GM19193 (cell line): Measurements from ENCODE around the gene BRD8.

Source experiments
- POLR2A ChIP-seq: IDR thresholded peaks from 4 replicates; pipeline ENCODE4 v1.6.1; 2011; ENCODE audit not compliant: insufficient read depth, insufficient read length; ENCODE audit errors: extremely low read depth

Gene BRD8, protein sequence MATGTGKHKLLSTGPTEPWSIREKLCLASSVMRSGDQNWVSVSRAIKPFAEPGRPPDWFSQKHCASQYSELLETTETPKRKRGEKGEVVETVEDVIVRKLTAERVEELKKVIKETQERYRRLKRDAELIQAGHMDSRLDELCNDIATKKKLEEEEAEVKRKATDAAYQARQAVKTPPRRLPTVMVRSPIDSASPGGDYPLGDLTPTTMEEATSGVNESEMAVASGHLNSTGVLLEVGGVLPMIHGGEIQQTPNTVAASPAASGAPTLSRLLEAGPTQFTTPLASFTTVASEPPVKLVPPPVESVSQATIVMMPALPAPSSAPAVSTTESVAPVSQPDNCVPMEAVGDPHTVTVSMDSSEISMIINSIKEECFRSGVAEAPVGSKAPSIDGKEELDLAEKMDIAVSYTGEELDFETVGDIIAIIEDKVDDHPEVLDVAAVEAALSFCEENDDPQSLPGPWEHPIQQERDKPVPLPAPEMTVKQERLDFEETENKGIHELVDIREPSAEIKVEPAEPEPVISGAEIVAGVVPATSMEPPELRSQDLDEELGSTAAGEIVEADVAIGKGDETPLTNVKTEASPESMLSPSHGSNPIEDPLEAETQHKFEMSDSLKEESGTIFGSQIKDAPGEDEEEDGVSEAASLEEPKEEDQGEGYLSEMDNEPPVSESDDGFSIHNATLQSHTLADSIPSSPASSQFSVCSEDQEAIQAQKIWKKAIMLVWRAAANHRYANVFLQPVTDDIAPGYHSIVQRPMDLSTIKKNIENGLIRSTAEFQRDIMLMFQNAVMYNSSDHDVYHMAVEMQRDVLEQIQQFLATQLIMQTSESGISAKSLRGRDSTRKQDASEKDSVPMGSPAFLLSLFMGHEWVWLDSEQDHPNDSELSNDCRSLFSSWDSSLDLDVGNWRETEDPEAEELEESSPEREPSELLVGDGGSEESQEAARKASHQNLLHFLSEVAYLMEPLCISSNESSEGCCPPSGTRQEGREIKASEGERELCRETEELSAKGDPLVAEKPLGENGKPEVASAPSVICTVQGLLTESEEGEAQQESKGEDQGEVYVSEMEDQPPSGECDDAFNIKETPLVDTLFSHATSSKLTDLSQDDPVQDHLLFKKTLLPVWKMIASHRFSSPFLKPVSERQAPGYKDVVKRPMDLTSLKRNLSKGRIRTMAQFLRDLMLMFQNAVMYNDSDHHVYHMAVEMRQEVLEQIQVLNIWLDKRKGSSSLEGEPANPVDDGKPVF

DNA sequence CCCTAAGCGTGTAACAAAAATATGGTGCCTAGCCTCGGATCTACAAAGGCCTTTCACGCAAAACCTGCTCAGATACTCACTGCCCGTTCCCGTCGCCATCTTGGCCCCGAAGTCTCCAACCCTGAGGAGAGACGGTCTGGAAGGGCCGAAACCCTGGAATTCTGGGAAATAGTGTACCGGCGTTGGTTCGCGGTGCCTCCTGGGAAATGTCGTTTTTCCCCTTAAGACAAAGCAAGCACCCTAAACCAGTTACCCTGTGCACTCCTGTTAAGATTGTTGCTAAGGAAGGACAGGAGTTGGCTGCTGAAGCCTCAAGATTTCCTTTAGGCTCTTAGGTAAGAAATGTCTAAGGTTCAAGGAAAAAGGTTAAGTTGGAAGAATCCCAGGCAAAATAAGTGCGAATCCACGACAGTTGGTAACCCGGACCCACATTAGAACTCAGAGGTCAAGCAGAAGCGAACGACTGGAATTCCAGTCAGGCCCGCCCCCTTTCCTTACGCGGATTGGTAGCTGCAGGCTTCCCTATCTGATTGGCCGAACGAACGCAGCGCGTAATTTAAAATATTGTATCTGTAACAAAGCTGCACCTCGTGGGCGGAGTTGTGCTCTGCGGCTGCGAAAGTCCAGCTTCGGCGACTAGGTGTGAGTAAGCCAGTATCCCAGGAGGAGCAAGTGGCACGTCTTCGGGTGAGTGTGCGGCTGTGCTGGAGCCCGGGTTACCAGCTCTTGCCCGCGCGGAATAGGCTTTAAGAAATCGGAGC lies at the start of gene BRD8, which contains the start of gene KIF20A:
Gene BRD8, minus strand, starts transcription at position 115 of the 761 bp plus-strand sequence. Its CDS starts 16 bp downstream, at position 99.
Gene KIF20A, plus strand, starts transcription at position 597 of the 761 bp plus-strand sequence. CDS start 569 bp downstream, outside the sequence.
- TF ChIP-seq POLR2A = peak; percentile 68

DNA sequence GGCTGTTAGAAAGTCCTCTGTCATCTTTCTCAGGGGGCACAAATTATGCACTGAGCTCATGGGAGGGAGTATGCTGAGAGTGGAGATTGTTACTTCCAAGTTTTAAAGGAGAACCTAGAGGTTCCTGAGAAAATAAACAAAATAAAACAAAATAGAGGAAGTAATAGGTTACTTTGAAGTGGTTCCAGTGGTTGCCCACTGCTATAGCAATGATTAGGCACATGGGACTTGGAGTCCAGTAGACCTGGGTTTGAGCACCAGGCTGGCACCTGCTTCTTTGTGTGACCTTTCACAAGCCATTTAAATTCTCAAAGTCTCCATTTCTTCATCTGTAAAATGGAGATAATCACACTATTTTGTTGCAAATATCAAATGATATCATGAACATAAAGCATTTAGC lies 48.5 kb upstream of the BRD8 start:
- TF ChIP-seq POLR2A = no peak

DNA sequence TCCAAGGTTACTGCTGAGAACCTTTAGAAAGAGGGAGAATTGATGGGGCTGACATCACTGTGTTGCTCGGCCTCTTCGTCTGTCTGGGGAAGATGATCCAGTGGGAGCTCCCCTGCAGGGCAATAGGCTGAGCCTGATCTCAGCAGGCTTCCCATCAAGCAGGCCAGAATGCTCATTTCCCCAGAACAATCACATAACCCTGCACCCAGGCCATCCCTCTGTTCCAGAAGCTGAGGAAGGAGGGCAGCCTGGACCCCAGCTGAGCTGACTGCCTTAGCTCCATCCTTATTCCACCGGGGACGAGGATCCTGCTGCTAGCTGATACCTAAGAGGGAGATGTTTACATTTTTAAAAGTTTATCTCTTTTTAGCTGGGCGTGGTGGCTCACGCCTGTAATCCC lies 46.3 kb upstream of the BRD8 start:
- no peak for TF ChIP-seq POLR2A

DNA sequence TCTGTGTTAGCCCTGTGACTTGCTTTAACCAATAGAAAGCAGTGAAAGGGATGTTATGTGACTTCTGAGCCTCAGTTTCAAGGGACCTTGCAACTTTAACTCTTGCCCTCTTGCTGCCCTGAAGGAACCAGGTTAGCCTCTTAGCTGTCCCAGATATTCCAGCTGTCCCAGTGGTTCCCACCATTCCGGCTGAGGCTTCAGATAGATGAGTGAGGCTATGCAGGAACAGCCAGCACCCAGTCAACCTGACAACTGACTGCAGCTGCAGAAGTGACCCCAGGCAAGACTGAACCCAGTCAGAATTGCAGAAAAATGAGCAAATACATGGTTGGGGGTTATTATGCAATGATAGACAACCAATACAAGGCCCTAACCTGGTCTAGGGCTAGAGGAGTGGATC lies 45.1 kb upstream of the BRD8 start:
- no peak for TF ChIP-seq POLR2A

DNA sequence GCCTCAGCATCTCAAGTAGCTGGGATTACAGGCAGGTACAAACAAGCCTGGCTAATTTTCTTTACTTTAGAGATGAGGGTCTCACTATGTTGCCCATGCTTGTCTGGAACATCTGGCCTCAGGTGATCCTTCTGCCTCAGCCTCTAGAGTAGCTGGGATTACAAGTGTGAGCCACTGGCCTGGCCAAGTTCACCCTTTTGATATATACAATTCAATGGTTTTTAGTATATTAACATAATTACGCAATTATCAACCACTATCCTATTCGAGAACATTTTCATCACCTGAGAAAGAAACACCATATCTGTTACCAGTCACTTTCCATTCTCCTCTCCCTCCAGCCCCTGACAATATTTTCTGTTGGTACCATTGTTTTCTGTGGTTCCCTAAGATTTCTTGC lies 38.4 kb upstream of the BRD8 start:
- no peak for TF ChIP-seq POLR2A

DNA sequence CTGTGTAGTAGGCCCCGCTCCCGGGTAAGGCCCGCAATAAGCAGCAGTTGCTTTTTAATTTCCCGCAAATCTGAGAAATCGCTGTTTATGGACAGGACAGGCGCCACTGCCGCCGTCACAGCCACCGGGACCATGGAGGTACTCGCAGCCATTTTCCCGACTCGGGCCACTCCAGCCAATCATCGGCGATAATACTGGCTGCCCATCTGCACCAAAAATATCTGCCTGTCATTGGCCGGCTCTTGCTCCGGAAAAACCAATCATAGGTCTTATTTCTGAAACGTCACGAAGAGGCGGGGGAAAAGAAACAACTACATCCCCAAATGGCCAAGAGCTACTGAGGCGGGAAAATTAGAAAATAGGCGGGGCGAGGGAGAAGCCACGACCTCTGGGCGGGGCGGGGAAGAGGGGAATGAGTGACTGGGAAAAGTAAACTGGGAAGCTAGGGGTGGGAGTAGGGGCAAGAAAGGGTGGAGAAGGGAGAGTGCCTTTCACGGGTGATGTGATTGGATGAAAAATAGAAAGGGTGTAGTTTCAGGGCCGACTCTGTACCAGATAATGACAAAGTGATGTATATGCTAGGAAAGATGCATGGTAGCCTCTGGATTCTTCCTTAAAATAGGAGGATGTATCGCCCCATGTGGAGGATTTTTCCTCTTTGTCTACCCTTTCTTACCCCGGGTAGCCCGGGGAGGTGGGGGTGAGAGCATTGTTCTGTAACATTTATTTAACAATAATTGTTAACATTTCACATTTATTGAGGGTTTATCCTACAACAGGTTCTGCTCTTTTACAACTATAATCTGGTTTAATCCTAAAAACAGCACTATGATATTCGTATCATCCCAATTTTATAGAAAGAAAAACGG lies 35.0 kb upstream of the BRD8 start, which contains the start of gene CDC23:
Gene CDC23, minus strand, starts transcription at position 163 of the 869 bp plus-strand sequence. Its CDS starts 11 bp downstream, at position 152.
- peak; percentile 84 for TF ChIP-seq POLR2A

DNA sequence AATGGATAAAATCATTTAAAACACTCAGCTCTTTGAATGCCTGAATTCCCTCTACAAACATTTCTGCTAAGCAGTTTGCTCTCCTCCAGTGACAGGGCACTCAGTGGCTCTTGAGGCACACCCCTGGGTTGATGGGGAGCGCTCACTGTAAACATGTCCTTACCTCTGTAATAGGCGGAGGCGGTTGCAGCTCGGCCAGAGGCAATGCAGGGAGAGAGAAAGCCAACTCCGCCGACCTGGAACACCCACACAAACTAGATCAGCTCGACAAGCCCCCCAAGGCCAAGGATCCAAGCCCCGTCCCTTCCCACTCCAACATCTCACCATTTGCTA lies 34.4 kb upstream of the BRD8 start:
- TF ChIP-seq POLR2A = no peak

DNA sequence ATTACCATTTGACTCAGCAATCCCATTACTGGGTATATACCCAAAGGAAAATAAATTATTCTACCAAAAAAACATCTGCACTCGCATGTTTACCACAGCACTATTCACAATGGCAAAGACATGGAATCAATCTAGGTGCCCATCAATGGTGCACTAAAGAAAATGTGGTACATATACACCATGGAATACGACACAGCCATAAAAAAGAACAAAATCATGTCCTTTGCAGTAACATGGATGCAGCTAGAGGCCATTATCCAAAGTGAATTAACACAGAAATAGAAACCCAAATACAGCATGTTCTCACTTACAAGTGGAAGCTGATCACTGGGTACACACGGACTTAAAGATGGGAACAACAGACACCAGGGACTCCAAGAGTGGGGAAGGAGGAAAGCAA lies 32.6 kb upstream of the BRD8 start:
- TF ChIP-seq POLR2A = no peak

DNA sequence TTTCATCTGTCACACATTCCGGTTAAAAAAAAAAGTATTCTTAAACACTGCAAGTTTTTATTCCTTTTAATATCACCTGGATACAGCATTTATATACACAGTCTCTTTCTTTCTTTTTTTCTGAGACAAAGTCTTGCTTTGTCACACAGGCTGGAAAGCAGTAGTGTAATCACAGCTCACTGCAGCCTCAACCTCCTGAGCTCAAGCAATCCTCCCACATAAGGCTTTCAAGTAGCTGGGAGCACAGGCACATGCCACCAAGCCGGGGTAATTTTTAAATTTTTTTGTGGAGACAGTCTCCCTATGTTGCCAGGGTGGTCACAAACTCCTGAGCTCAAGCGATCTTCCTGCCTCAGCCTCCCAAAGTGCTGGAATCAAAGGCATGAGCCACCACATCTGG lies 14.4 kb upstream of the BRD8 start:
- no peak for TF ChIP-seq POLR2A

DNA sequence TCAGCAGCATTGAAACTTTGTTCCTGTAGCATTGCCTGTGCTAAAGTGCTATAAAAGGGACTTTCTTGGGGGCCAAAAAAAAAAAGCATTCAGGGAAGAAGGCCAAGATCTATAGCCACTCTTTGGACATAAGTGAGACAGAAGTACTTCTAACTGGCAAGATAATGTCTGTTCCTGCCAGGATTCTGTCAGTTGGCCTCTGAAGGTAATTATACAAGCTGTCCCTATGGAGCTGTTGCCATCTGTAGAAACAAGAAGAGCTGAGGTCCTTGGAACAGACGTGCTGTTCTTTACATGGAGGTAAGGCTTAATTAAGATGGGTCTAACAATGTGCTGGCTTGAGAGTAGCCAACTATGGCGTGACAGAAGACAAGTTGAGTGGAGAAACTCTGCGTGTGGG lies 10.2 kb upstream of the BRD8 start:
- no peak for TF ChIP-seq POLR2A

DNA sequence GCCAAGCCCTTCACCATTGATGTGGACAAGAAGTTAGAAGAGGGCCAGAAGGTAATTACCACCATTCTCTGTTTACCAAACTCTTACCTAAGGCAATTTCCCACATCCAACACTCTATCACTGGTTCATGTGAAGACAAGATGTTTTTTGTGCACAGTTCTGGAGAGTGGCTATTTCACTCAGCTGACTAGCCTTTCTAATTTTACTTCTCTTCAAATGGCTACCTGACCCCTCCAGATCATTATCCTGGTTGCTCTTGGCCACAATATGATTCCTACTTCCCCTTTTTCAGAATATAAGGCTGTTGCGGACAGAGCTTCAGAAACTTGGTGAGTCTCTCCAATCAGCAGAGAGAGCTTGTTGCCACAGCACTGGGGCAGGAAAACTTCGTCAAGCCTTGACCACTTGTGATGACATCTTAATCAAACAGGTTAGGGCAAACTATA lies 7.6 kb upstream of the BRD8 start:
- no peak for TF ChIP-seq POLR2A

DNA sequence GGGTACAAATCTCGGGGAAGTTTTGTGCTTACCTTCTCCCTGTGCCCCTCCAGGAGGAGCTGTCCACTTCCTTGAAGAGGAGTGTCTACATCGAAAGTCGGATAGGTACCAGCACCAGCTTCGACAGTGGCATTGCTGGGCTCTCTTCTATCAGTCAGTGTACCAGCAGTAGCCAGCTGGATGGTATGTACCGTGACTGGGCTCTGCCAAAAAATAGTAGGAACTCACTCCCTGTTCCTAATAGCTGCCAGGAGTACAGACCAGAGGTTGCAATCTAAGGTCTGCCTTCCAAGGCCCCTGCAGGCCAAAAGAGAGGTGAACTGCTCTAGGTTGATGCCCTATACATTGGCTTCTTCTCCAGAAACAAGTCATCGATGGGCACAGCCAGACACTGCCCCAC lies 4.4 kb upstream of the BRD8 start:
- no peak for TF ChIP-seq POLR2A

DNA sequence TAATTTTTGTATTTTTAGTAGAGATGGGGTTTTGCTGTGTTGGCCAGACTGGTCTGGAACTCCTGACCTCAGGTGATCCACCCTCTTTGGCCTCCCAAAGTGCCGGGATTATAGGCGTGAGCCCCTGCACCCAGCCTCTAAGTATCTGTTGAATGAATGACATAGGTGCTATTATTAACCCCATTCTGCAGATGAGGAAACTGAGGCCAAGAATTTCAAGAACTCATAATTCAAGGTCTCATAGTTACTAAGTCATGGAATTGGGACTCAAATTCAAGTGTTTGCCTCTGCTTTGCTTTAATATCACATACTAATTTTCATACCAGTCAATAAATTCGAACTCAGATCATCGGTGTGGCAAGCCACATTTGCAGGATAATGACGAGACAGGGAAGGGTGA lies 2.4 kb upstream of the BRD8 start:
- no peak for TF ChIP-seq POLR2A
